Caki2 (cell line): ENCODE results near the gene ERICH6B. TPM values are rescaled to one million over a fixed set of nuclear protein-coding genes. Genes with fewer than 3 reads are reported as not detected.

Source experiments
- DNase-seq: peaks from one replicate; pipeline ENCODE4 v3.0.0-alpha.2; 2015; ENCODE audit warnings: low read depth
- in situ Hi-C: cut with HindIII; loops from 2 replicates; pipeline ENCODE4 v1.10.0; 2016; ENCODE audit warnings: low sequenced_read_pairs, low pct_unique_long_range_greater_than_20kb, mixed read lengths
- total RNA-seq: library from RNA; depleted of rRNA; stranded (reverse); fragments of >200 nt; shearing (Covaris generic); gene quantifications from 2 replicates; pipeline ENCODE4 v1.2.3, GENCODE V29; 2014; ENCODE audit warnings: low replicate concordance

Gene ERICH6B
- total RNA-seq, 1 experiment from 2014 or later = not detected

DNA sequence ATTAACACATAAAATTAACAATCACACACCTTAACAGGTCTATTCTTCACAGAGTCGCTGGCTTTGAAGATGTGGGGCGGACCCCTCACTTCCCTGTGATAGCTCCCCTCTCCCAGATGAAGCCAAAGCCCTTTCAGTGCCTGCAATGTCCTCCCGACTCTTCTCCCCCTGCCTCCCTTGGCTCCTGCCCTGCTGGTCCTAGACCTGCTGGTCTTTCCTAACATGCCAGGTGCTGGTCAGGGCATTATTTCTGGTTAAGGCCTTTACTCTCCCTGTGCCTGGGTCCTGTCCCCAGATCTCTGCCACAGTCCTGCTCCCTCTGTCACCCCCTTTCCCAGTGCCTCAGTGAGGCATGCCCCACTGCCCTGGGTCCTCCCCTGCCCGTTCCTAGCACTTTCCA, 12.2 kb downstream of the ERICH6B start:
- in situ Hi-C loops = no loop called here
- no peak for DNase-seq

DNA sequence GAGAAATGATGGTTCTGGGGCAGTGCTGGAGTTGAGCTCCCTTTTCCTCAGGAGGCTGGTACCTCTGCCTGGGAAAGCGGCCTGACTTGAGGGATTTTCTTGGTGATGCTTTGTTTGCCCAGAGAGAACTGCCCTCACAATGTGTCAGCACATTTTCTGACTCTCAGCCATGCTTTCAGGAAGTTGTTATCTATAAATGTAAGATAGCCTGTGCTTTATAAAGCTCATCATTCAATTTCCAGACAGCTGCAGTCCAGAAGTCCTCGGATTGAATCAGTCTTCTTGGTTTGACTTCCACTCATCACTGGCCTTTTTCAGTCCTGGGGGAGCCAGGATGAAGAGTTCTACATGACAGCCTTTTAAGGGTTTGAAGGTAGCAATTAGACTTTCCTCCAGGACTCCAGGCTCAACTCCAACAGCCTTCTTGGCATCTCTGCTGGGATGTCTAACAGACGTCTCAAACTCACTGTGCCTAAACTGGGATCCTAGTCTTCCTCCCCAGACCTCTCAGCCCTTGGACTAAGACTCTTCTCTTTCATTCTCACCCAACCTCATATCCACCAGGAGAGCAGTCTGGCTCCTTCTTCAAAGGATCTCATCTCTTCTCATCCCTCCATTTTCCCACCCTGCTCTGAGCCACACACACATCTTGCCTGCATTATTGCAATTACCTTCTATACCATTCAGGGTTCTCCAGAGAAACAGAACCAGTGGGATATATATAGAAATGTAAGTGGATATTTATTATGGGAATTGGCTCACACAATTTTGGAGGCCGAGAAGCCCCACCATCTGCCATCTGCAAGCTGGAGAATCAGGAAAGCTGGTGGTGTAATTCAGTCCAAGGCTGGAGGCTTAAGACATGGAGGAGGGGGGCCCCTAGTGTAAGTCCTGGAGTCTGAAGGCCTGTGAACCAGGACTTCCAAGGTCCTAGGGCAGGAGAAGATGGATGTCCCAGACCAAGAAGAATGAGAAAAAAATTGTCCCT, 13.1 kb downstream of the ERICH6B start:
- in situ Hi-C loops = no loop called here
- DNase-seq = peak; percentile 4

GRCh38 chr13:45601680-45602079, 13.9 kb downstream of the ERICH6B start:
- in situ Hi-C loops = no loop called here
- no peak for DNase-seq

DNA sequence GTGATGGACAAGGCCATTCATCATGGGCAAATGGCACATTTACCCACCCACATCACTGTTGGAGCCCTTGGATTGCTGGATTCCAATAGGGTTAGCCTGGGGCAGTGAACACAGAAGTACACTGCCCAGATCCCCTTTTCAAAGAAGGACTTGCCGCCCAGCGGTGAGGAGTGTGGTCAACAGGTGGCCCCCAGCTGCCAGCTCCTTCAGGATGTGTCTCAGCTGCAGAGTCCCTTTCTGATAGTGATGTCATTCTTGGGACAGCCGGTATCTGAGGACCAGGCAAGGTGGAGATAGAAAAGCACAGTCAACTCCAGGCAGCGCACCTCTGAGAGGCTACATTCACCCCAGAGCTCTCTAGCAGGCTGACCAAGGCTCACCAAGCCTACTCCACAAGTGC, 16.9 kb downstream of the ERICH6B start:
- no peak for DNase-seq
- in situ Hi-C loops = no loop called here

DNA sequence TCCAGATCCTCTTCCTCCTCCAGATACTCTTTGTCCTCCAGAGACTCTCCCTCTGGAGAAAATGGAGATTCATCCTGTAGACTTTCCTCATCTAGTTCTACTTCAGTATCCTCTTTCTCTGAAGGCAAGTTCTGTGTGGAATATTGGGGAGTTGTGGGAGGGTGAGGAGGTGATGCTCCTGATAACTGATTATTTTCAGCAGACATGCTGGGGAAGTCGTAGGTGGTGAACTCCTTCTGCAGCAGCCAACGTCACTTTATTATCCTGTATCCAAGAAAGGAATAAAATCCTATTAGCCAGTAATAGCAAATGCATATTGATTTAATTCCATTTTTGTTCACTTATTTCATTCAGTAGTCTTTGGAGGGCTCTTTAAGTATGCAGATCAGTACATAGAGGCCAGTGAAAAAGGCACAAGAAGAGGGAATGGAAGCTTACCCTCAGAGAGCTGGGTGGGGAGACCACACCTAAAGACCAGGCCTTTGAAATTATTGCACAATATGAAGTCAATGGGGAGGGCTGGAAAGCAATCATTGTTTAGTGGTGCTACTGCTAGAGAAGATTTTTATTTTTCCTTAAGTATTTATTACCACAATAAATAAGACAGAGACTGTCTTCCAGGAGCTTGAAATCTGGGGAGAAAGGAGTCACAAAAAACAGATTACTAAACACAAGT, 18.6 kb downstream of the ERICH6B start:
- in situ Hi-C loops = no loop called here
- no peak for DNase-seq

DNA sequence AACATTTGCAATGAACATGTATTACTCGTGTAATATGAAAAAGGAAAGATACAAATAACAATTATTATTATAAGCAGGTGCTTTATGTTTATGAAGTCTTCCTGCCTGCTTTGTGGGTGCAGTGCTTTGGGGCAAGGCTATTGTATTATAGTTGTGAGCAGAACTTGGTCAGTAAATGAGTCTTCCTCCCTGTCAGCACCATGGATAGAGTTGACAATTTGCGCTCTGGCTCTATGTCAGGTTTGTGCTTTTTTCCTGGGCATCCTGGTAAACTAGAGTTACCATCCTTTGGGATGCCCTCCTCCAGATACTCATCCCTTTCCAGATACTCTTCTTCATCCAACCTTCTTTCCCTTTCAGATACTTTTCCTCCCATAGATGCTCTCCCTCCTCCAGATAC, 19.6 kb downstream of the ERICH6B start:
- no peak for DNase-seq
- in situ Hi-C loops = no loop called here

- in situ Hi-C loops = no loop called here
- DNase-seq = no peak
These were observed 20.8 kb downstream of the ERICH6B start for GRCh38 chr13:45594764-45595163.

GRCh38 chr13:45594227-45594626, 21.3 kb downstream of the ERICH6B start:
- in situ Hi-C loops = no loop called here
- no peak for DNase-seq

- DNase-seq = no peak
- in situ Hi-C loops = no loop called here
These were observed 22.8 kb downstream of the ERICH6B start for GRCh38 chr13:45592758-45593157.

GRCh38 chr13:45590066-45590465, 25.5 kb downstream of the ERICH6B start:
- in situ Hi-C loops = no loop called here

DNA sequence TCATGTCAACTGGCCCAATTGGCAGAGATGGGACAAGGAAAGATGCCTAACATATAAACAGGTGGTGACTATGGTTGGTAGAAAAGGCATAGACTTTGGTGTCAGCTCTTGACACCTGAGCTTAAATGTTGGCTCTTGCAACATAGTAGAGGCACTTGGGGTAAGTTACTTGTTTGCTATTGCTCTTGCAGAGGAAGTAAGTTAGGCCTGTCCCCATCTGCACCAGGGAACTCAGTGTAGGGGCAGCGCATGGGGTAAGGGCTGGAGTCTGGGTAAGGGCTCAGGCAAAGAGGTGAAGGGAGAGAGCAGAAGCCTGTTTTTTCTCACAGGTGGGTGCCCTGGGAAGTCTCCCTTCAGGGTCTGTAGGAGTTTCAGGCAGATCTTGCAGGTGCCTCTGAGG, 27.6 kb downstream of the ERICH6B start:
- no peak for DNase-seq
- in situ Hi-C loops = no loop called here

More at GRCh38 chr13:45590066-45590465, 25.5 kb downstream of the ERICH6B start:
- DNase-seq = no peak

DNA sequence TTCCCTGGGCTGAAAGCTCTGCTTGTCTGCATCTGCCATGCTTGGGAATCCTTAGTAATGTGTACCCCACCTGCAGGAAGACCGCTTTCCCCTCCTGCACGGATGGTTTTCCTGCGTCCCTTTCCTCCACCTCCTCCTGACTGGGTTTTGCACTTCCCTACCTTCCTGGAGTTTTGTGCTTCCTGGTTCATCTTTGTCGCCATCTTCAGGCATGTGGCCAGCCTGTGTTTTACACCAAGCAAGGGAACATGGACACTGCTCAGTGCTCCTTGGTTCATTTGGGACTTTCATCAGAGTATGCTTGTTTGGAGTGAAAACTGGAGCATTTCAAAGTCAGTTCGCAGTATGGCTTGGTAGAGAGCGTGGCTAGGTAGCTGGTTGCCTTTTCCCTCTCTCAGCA, 30.7 kb downstream of the ERICH6B start:
- in situ Hi-C loops = no loop called here
- DNase-seq = no peak

GRCh38 chr13:45582408-45583076, 33.0 kb downstream of the ERICH6B start:
- in situ Hi-C loops = no loop called here
- no peak for DNase-seq

- in situ Hi-C loops = no loop called here
- no peak for DNase-seq
These were observed 39.1 kb downstream of the ERICH6B start for GRCh38 chr13:45576466-45576865.

DNA sequence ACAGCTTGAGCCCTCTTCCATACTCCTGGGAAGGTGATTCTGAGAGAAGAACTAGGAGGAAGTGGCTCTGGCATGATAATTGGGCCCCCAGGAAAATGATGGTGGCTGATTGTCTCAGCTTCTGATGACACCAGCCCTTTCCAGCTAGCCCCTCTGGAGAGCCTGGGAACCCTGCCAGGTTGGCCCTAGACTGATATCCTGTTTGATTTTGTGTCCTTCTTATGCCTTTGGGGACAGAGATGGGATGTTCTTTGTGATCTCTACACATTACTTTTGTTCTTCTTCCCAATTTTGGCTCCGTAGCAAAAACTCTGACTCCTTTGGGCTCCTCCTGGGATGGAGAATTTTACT, 39.7 kb downstream of the ERICH6B start:
- no peak for DNase-seq
- in situ Hi-C loops = no loop called here

GRCh38 chr13:45575146-45575829, 40.3 kb downstream of the ERICH6B start:
- in situ Hi-C loops = no loop called here
- DNase-seq = no peak

DNA sequence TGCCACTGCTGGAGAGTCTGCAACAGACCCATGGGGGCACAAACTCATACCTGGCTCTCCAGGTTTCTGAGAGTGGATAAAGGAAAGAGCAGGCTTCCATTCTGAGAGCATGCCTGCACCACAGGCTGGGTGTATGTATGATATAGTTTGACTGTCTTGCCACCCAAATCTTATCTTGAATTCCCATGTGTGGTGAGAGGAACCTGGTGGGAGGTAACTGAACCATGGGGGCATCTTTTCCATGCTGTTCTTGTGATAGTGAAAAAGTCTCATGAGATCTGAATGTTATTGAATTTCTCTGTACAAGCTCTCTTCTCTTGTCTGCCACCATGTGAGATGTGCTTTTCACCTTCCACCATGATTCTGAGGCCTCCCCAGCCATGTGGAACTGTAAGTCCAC, 50.2 kb downstream of the ERICH6B start:
- in situ Hi-C loops = no loop called here
- no peak for DNase-seq

GRCh38 chr13:45564133-45564776, 51.3 kb downstream of the ERICH6B start:
- peak; percentile 30 for DNase-seq
- in situ Hi-C loops = no loop called here
